Measurements from ENCODE around the gene KCNH2.
"Not testable (repeated sequence)": the region's sequence is repeated elsewhere in the genome, so short reads cannot be mapped to it uniquely, and the experiment has no call there.

DNA sequence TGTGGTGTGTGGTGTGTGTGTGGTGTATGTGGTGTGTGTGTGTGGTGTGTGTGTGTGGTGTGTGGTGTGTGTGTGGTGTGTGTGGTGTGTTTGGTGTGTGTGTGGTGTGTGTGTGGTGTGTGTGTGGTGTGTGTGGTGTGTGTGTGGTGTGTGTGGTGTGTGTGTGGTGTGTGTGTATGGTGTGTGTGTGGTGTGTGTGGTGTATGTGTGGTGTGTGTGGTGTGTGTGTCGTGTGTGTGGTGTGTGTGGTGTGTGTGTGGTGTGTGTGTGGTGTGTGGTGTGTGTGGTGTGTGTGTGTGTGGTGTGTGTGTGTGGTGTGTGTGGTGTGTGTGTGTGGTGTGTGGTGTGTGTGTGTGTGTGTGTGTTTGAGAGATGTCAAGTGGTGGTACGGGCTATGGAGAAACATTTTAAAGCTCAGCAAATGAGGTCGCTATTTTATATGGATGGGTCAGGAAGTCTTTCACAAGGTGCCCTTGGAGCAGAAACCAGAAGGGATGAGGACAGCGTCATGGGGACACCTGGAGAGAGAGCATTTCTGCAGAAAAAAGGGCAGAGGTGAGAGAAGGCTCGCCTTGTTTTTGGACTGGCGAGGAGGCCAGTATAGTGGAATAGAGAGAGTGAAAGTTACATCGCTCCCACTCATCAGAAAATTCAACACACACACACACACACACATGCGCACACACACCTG lies 67.7 kb downstream of the KCNH2 start:
- TF ChIP-seq, protein P1, sequence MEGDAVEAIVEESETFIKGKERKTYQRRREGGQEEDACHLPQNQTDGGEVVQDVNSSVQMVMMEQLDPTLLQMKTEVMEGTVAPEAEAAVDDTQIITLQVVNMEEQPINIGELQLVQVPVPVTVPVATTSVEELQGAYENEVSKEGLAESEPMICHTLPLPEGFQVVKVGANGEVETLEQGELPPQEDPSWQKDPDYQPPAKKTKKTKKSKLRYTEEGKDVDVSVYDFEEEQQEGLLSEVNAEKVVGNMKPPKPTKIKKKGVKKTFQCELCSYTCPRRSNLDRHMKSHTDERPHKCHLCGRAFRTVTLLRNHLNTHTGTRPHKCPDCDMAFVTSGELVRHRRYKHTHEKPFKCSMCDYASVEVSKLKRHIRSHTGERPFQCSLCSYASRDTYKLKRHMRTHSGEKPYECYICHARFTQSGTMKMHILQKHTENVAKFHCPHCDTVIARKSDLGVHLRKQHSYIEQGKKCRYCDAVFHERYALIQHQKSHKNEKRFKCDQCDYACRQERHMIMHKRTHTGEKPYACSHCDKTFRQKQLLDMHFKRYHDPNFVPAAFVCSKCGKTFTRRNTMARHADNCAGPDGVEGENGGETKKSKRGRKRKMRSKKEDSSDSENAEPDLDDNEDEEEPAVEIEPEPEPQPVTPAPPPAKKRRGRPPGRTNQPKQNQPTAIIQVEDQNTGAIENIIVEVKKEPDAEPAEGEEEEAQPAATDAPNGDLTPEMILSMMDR (IDR thresholded peaks at IDR 0.05), result not testable (repeated sequence)
- not testable (repeated sequence) for TF ChIP-seq POLR2A (IDR thresholded peaks at IDR 0.05)
